DND-41 (cell line): ENCODE results near the gene SLC35F4.

Source experiments
- ATAC-seq: fragments of 200-7000 bp; cut with Tn5 transposase; 3 replicates; pipeline ENCODE4 v1.9.1; 2021; ENCODE audit warnings: low read depth; ENCODE audit not compliant: insufficient read depth
- DNase-seq: peaks from one replicate; pipeline ENCODE4 v3.0.0-alpha.2; 2020
- H2AFZ ChIP-seq: 2 replicates; pipeline ENCODE4 v1.6.0; 2012; ENCODE audit warnings: low read depth, low read length
- H3K27ac ChIP-seq: 2 replicates; pipeline ENCODE4 v1.5.1; 2012; ENCODE audit warnings: low read length, inconsistent platforms
- H3K27me3 ChIP-seq: fragments of 200-600 bp; sonication (generic); 2 replicates; pipeline ENCODE4 v1.6.0; 2012; ENCODE audit warnings: low read length, mild to moderate bottlenecking, inconsistent platforms; ENCODE audit not compliant: insufficient read depth, poor library complexity
- H3K36me3 ChIP-seq: 2 replicates; pipeline ENCODE4 v1.5.1; 2012; ENCODE audit warnings: low read length, inconsistent platforms; ENCODE audit not compliant: insufficient read depth
- H3K4me1 ChIP-seq: 2 replicates; pipeline ENCODE4 v1.5.1; 2012; ENCODE audit warnings: mild to moderate bottlenecking, low read length; ENCODE audit not compliant: insufficient read depth
- H3K4me2 ChIP-seq: 2 replicates; pipeline ENCODE4 v1.6.0; 2012; ENCODE audit warnings: mild to moderate bottlenecking, moderate library complexity, low read length, inconsistent platforms; ENCODE audit not compliant: insufficient read depth
- H3K4me3 ChIP-seq, 2 experiments: fragments of 200-600 bp in 1 of 2; shearing (Covaris generic) in 1 of 2; 2 replicates each; pipeline ENCODE4 v1.5.1; 2012 to 2016; ENCODE audit warnings: inconsistent platforms in 2 of 2, low read length in 2 of 2, mild to moderate bottlenecking in 2 of 2, low read depth in 1 of 2, moderate library complexity in 1 of 2
- H3K79me2 ChIP-seq: 2 replicates; pipeline ENCODE4 v1.6.0; 2012; ENCODE audit warnings: low read length, inconsistent platforms; ENCODE audit not compliant: insufficient read depth
- H3K9ac ChIP-seq: 2 replicates; pipeline ENCODE4 v1.6.0; 2012; ENCODE audit warnings: low read depth, mild to moderate bottlenecking, inconsistent platforms, low read length, moderate library complexity
- H3K9me3 ChIP-seq: 2 replicates; pipeline ENCODE4 v1.5.1; 2012; ENCODE audit warnings: low read length, moderate library complexity, mild to moderate bottlenecking, inconsistent platforms; ENCODE audit not compliant: insufficient read depth, severe bottlenecking
- H4K20me1 ChIP-seq: 2 replicates; pipeline ENCODE4 v1.6.0; 2012; ENCODE audit warnings: low read length; ENCODE audit not compliant: insufficient read depth
- EZH2 ChIP-seq: IDR thresholded peaks from 3 replicates; pipeline ENCODE4 v1.6.1; 2012; ENCODE audit warnings: borderline replicate concordance, low read depth, mild to moderate bottlenecking, moderate library complexity, low read length, inconsistent platforms; ENCODE audit not compliant: severe bottlenecking
- TF ChIP-seq, protein P1 (sequence below): IDR thresholded peaks from 2 replicates; pipeline ENCODE4 v1.5.1; 2012; ENCODE audit warnings: borderline replicate concordance, low read length, moderate library complexity, mild to moderate bottlenecking; ENCODE audit not compliant: poor library complexity, severe bottlenecking; ENCODE audit errors: extremely low read depth

SLC35F4 gene

DNA sequence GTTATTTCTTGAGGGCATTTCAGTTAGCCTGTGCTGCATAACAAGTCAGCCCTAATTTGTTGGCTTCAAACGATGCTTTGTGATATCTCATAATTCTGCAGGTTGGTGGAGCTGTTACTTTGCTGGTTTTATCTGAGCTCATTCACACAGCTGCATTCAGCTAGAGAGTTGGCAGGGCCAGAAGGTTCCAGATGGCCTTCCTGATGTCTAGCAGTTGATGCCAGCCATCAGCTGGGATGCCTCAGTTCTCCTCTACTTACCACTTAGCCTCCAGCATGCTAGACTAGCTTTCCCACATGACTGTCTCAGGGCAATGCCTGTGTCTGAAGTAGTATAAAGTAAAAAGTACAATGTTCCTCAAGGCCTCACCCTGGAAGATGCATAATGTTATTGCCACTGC lies 130.6 kb downstream of the SLC35F4 start:
- ATAC-seq: no peak
- H3K9ac ChIP-seq: no peak overlapping the region

DNA sequence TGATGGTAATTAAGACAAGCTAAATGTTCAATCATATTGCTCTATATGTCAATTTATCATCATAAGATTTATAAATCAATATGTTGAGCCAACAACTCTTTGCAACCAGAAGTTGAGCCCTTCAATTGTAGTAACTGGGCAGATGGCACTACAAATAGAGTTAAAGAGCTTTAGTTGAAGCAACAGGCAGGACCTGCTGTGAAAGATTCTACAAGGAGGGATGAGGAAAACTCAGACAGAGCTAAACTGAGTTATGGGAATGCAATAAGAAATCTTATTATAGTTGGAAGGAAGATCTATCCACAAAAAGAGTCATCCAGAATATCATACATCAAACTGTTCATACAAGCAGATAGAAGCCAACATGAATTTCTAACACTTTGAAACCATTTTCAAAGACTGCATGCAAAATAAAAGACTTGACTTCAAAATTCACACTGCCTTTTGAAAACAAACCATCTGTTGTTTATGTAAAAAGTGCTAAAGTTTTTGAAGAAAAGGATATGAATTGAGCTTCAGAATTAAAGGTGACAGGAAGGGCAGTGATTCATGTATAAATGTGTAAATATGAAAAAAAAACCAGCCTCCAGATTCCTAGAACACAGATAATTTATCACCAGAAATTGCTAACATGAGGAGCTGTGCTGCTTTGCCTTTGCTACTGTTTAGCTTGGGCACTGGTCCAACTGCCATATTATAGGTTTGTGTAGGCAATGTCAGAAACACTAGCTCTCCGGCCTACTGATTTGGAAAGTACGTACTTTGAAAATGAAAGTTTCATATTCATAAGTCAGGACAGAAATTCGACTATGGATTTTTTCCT lies 133.2 kb downstream of the SLC35F4 start:
- Histone ChIP-seq H3K9me3 (no peaks in the 10 kb centered on the region), H2AFZ (no peak overlapping the region), H4K20me1 (no peaks in the 10 kb centered on the region), H3K4me2 (no peak overlapping the region), H3K4me3 (no peak overlapping the region), H3K79me2 (no peaks in the 10 kb centered on the region), H3K4me1 (no peaks in the 10 kb centered on the region), H3K27me3 (peaks cover 2% of the 10 kb centered on the region), H3K27ac (no peak overlapping the region), H3K9ac (no peak overlapping the region), H3K36me3 (no peaks in the 10 kb centered on the region)
- ATAC-seq (no peak), DNase-seq (no peak)
- no peak for TF ChIP-seq EZH2
- TF ChIP-seq, protein P1, sequence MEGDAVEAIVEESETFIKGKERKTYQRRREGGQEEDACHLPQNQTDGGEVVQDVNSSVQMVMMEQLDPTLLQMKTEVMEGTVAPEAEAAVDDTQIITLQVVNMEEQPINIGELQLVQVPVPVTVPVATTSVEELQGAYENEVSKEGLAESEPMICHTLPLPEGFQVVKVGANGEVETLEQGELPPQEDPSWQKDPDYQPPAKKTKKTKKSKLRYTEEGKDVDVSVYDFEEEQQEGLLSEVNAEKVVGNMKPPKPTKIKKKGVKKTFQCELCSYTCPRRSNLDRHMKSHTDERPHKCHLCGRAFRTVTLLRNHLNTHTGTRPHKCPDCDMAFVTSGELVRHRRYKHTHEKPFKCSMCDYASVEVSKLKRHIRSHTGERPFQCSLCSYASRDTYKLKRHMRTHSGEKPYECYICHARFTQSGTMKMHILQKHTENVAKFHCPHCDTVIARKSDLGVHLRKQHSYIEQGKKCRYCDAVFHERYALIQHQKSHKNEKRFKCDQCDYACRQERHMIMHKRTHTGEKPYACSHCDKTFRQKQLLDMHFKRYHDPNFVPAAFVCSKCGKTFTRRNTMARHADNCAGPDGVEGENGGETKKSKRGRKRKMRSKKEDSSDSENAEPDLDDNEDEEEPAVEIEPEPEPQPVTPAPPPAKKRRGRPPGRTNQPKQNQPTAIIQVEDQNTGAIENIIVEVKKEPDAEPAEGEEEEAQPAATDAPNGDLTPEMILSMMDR: no peak

More for the DNA sequence above, 130.6 kb downstream of the SLC35F4 start:
- Histone ChIP-seq H3K4me3 (no peak overlapping the region), H3K79me2 (no peaks in the 10 kb centered on the region), H3K4me2 (no peak overlapping the region), H2AFZ (no peak overlapping the region), H3K27me3 (peaks cover 4% of the 10 kb centered on the region), H4K20me1 (no peaks in the 10 kb centered on the region), H3K9me3 (no peaks in the 10 kb centered on the region), H3K4me1 (no peaks in the 10 kb centered on the region), H3K36me3 (no peaks in the 10 kb centered on the region), H3K27ac (no peak overlapping the region)
- TF ChIP-seq, protein P1: no peak
- no peak for TF ChIP-seq EZH2
- no peak for DNase-seq

DNA sequence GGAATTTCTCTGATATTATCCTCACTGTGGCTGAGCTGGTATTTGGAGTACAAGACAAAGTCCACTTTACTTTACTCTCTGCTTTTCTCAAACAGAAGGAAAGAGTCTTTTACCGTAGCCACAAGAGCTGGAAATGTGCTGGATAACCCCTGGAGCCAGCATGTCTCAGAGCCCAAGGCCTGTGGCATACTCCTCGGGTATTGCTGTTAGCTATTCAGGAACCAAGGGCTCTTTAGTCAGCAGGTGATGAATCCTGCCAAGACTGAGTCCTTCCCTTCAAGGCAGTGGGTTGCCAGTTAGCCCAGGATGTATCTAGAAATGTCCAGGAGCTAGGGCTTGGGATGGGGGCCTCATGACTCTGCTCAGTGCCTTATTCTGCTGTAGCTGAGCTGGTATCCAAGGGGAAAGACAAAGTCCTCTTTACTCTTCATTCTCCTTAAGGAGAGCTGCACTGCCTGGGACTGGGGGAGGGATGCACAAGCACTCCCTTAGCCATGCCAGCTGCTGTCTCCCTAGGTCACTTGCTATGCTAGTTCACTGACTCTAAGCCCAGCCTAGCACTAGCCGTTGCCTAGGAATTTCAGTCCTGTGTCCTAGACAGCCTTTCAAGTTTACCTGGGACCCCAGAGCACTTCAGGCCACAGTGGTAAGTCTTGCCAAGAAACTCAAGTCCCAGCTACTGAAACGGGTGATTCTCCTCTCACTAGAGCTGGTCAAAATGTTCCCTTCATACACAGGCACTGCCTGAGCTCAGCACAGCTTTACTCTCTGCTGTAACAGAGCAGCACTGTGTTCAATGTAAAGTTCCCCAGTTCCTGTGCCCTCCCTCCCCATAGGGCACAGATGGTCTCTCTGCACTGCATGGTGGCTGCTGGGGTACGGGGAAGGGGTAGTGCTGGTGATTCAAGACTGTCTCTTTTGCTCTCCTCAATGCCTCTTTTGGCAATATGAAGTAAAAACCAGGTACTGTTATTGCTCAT lies 136.4 kb downstream of the SLC35F4 start:
- no peaks in the 10 kb centered on the region for H3K4me1 ChIP-seq
- H3K79me2 ChIP-seq: no peaks in the 10 kb centered on the region
- H3K4me3 ChIP-seq: no peak overlapping the region
- H3K27ac ChIP-seq: no peak overlapping the region
- TF ChIP-seq, protein P1: no peak
- no peak for TF ChIP-seq EZH2
- H2AFZ ChIP-seq: no peak overlapping the region
- no peaks in the 10 kb centered on the region for H3K27me3 ChIP-seq
- H4K20me1 ChIP-seq: no peaks in the 10 kb centered on the region
- no peak overlapping the region for H3K9ac ChIP-seq
- no peaks in the 10 kb centered on the region for H3K36me3 ChIP-seq
- H3K4me2 ChIP-seq: no peak overlapping the region
- DNase-seq (no peak), ATAC-seq (no peak)
- no peaks in the 10 kb centered on the region for H3K9me3 ChIP-seq
